ENCODE data around the gene MTARC1.

Gene MTARC1

GRCh38 chr1:220786337-220787068 is at the start of gene MTARC1:
Gene MTARC1 (plus strand): TSS chr1:220786913. CDS start chr1:220786945, 32 bp downstream.
- peak within 1 kb of the TSS; percentile 49 for H3K4me3 ChIP-seq (ENCODE audit: low read length)
- no peak for TF ChIP-seq CTCF (conservative IDR thresholded peaks at IDR 0.05; ENCODE audit: low read length)
- peak; percentile 33 for DNase-seq (ENCODE audit: low read depth)

- no peak for DNase-seq (ENCODE audit: low read depth)
- no peak overlapping the region for H3K4me3 ChIP-seq (ENCODE audit: low read length)
- no peak for TF ChIP-seq CTCF (conservative IDR thresholded peaks at IDR 0.05; ENCODE audit: low read length)
Observed at GRCh38 chr1:220741349-220741748, 45.4 kb upstream of the MTARC1 start.

DNA sequence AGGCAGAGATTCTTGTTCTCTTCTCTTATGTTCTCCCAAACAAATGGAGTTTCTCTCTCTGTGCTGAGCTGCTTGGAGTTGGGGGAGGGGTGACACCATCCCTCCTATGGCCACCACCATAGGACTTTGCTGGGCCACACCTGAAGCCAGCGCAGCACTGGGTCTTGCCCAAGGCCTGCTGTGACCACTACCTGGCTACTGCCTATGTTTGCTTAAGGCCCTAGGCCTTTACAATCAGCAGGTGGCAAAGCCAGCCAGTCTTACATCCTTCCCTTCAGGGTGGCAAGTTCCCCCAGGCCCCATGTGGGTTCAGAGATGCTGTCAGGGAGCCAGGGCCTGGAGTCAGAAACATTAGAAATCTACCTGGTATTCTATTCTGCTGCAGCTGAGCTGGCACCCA is 44.9 kb upstream of the MTARC1 start:
- DNase-seq (ENCODE audit: low read depth) = no peak
- no peak for TF ChIP-seq CTCF (conservative IDR thresholded peaks at IDR 0.05; ENCODE audit: low read length)
- no peak overlapping the region for H3K4me3 ChIP-seq (ENCODE audit: low read length)

- no peak overlapping the region for H3K4me3 ChIP-seq (ENCODE audit: low read length)
- no peak for TF ChIP-seq CTCF (conservative IDR thresholded peaks at IDR 0.05; ENCODE audit: low read length)
- no peak for DNase-seq (ENCODE audit: low read depth)
Observed at GRCh38 chr1:220742520-220742919, 44.2 kb upstream of the MTARC1 start.

- DNase-seq (ENCODE audit: low read depth) = no peak
- no peak for TF ChIP-seq CTCF (conservative IDR thresholded peaks at IDR 0.05; ENCODE audit: low read length)
- H3K4me3 ChIP-seq (ENCODE audit: low read length) = no peak overlapping the region
Observed at GRCh38 chr1:220746851-220747250, 39.9 kb upstream of the MTARC1 start.

- peak overlapping the region; percentile 83 for H3K4me3 ChIP-seq (ENCODE audit: low read length)
- no peak for DNase-seq (ENCODE audit: low read depth)
- TF ChIP-seq CTCF (conservative IDR thresholded peaks at IDR 0.05; ENCODE audit: low read length) = no peak
Observed at GRCh38 chr1:220747437-220748088, 39.1 kb upstream of the MTARC1 start.

Data from AG10803 (cell line).